ENCODE measurements around the gene ZBTB18. TPM values are rescaled to one million over a fixed set of nuclear protein-coding genes. Genes with fewer than 3 reads are reported as not detected.

Gene ZBTB18
- total RNA-seq, 2 experiments from 2014 or later: 57.2 to 59.9 TPM

- no peak for DNase-seq
Measured at GRCh38 chr1:244097523-244098405, 46.7 kb downstream of the ZBTB18 start.

GRCh38 chr1:244099258-244099930, 48.3 kb downstream of the ZBTB18 start:
- peaks cover 17% of the 10 kb centered on the region for H3K4me1 Mint-ChIP-seq (ENCODE audit: low read depth)
- H3K4me3 Mint-ChIP-seq: no peak overlapping the region
- H3K36me3 ChIP-seq (ENCODE audit: insufficient read depth, low read length): no peaks in the 10 kb centered on the region
- H3K27ac Mint-ChIP-seq: no peak overlapping the region
- no peaks in the 10 kb centered on the region for H3K36me3 Mint-ChIP-seq (ENCODE audit: low read depth)
- peaks cover 0 to 3% of the 10 kb centered on the region in 2 experiments for H3K27me3 ChIP-seq (ENCODE audit: control insufficient read depth in 1 of 2, insufficient read depth in 2 of 2, low read length in 2 of 2)
- no peaks in the 10 kb centered on the region for H3K9me3 Mint-ChIP-seq
- no peak overlapping the region for H3K4me3 ChIP-seq (ENCODE audit: low read length)
- peaks cover 8% of the 10 kb centered on the region for H3K4me1 ChIP-seq (ENCODE audit: insufficient read depth, low read length)
- H3K27me3 Mint-ChIP-seq: no peaks in the 10 kb centered on the region
- no peaks in the 10 kb centered on the region for H3K9me3 ChIP-seq (ENCODE audit: control insufficient read depth in 1 of 2, insufficient read depth in 1 of 2, low read length in 2 of 2)
- DNase-seq (no peak), ATAC-seq (ENCODE audit: poor library complexity) (no peak)
- ChIA-PET POLR2A (interaction anchor here (2.3 kb wide), 1 partner anchor 25 kb away, joined by 9 read pairs; no protein-coding TSS in a partner anchor), CTCF (no interaction called here)
- H3K27ac ChIP-seq (ENCODE audit: low read depth in 1 of 2, low read length in 2 of 2): no peak overlapping the region
- intact Hi-C loops (cut with DNase I, micrococcal nuclease): no loop called here
- TF ChIP-seq, protein P1, sequence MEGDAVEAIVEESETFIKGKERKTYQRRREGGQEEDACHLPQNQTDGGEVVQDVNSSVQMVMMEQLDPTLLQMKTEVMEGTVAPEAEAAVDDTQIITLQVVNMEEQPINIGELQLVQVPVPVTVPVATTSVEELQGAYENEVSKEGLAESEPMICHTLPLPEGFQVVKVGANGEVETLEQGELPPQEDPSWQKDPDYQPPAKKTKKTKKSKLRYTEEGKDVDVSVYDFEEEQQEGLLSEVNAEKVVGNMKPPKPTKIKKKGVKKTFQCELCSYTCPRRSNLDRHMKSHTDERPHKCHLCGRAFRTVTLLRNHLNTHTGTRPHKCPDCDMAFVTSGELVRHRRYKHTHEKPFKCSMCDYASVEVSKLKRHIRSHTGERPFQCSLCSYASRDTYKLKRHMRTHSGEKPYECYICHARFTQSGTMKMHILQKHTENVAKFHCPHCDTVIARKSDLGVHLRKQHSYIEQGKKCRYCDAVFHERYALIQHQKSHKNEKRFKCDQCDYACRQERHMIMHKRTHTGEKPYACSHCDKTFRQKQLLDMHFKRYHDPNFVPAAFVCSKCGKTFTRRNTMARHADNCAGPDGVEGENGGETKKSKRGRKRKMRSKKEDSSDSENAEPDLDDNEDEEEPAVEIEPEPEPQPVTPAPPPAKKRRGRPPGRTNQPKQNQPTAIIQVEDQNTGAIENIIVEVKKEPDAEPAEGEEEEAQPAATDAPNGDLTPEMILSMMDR (IDR thresholded peaks at IDR 0.05): no peak

More at GRCh38 chr1:244097523-244098405, 46.7 kb downstream of the ZBTB18 start:
- TF ChIP-seq, protein P1 (IDR thresholded peaks at IDR 0.05): no peak
- H3K36me3 ChIP-seq (ENCODE audit: insufficient read depth, low read length): no peaks in the 10 kb centered on the region
- intact Hi-C loops (cut with DNase I, micrococcal nuclease): no loop called here
- no peaks in the 10 kb centered on the region for H3K9me3 ChIP-seq (ENCODE audit: control insufficient read depth in 1 of 2, insufficient read depth in 1 of 2, low read length in 2 of 2)
- ATAC-seq (ENCODE audit: poor library complexity): no peak
- Mint-ChIP-seq H3K4me3 (no peak overlapping the region), H3K4me1 (ENCODE audit: low read depth) (peaks cover 17% of the 10 kb centered on the region), H3K27ac (no peak overlapping the region), H3K27me3 (no peaks in the 10 kb centered on the region), H3K9me3 (no peaks in the 10 kb centered on the region), H3K36me3 (ENCODE audit: low read depth) (no peaks in the 10 kb centered on the region)
- H3K4me1 ChIP-seq (ENCODE audit: insufficient read depth, low read length): peaks cover 8% of the 10 kb centered on the region
- ChIA-PET CTCF (no interaction called here), POLR2A (interaction anchor here (1.1 kb wide), 1 partner anchor 22 kb away, joined by 3 read pairs; no protein-coding TSS in a partner anchor)
- no peak overlapping the region for H3K27ac ChIP-seq (ENCODE audit: low read depth in 1 of 2, low read length in 2 of 2)
- H3K27me3 ChIP-seq (ENCODE audit: control insufficient read depth in 1 of 2, insufficient read depth in 2 of 2, low read length in 2 of 2): peaks cover 0 to 3% of the 10 kb centered on the region in 2 experiments
- H3K4me3 ChIP-seq (ENCODE audit: low read length): no peak overlapping the region

DNA sequence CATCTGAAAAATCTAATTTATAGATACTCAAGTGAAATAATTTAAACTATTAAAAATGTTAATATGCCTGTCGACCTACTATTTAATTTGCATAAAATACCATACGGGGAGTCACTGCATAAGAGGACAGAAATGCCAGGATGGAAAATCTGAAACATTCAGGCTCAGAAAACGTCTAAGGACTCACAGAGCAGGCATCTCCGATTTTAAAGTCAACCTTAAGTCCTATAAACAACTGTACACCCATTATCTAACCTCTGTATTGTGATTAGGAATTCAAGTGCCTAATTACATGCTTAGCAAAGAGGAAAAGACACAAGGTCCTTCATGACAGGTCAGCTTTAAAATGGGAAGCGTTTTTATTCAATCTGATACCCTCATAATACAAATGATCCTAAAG, 49.2 kb downstream of the ZBTB18 start:
- Histone ChIP-seq H3K9me3 (ENCODE audit: control insufficient read depth in 1 of 2, insufficient read depth in 1 of 2, low read length in 2 of 2) (no peaks in the 10 kb centered on the region), H3K27me3 (ENCODE audit: control insufficient read depth in 1 of 2, insufficient read depth in 2 of 2, low read length in 2 of 2) (peaks cover 0 to 3% of the 10 kb centered on the region in 2 experiments), H3K27ac (ENCODE audit: low read depth in 1 of 2, low read length in 2 of 2) (no peak overlapping the region), H3K36me3 (ENCODE audit: insufficient read depth, low read length) (no peaks in the 10 kb centered on the region), H3K4me3 (ENCODE audit: low read length) (no peak overlapping the region), H3K4me1 (ENCODE audit: insufficient read depth, low read length) (peaks cover 8% of the 10 kb centered on the region)
- TF ChIP-seq, protein P1 (IDR thresholded peaks at IDR 0.05): no peak
- no peaks in the 10 kb centered on the region for H3K36me3 Mint-ChIP-seq (ENCODE audit: low read depth)
- peaks cover 17% of the 10 kb centered on the region for H3K4me1 Mint-ChIP-seq (ENCODE audit: low read depth)
- DNase-seq (no peak), ATAC-seq (ENCODE audit: poor library complexity) (no peak)
- no peaks in the 10 kb centered on the region for H3K9me3 Mint-ChIP-seq
- H3K27me3 Mint-ChIP-seq: no peaks in the 10 kb centered on the region
- CTCF ChIA-PET: no interaction called here
- POLR2A ChIA-PET: interaction anchor here (0.6 to 2.3 kb wide), 2 partner anchors 26 to 125 kb away, joined by 3 to 9 read pairs; no protein-coding TSS in a partner anchor
- no peak overlapping the region for H3K27ac Mint-ChIP-seq
- intact Hi-C loops (cut with DNase I, micrococcal nuclease): no loop called here
- no peak overlapping the region for H3K4me3 Mint-ChIP-seq

All from CD4-positive, alpha-beta T cell (primary cell).